ENCODE measurements around the gene ATRNL1. TPM values are rescaled to one million over a fixed set of nuclear protein-coding genes. Genes with fewer than 3 reads are reported as not detected.

The ATRNL1 gene
- total RNA-seq, 1 experiment from 2014 or later, result 28.7 TPM

DNA sequence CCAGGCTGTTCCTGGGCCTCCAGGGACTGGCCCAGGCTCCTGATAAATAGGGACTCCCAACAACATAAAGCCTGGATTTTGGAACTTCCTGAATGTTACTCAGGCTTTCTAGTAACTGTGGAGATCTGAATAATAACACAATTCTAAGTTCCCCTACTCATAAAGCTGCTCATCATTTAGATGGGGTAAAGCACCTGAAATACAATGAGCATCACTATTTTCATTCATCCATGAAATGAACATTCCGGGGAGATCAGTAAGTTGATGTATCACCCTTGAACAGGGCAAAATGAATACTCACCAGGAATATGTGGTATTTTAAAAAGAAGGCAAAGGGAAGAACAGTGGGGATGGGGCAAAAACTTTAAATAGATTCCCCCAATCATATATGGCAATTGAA lies 48.3 kb upstream of the ATRNL1 start:
- POLR2A ChIA-PET, result no interaction called here
- Mint-ChIP-seq H3K9me3 (peaks cover 19% of the 10 kb centered on the region), H3K4me3 (no peak overlapping the region), H3K27ac (no peak overlapping the region), H3K36me3 (peaks cover 5% of the 10 kb centered on the region), H3K27me3 (ENCODE audit: low read depth) (no peaks in the 10 kb centered on the region; the same call in 1 of the 2 replicates), H3K4me1 (peaks cover 17% of the 10 kb centered on the region)
- DNase-seq (ENCODE audit: low spot score), result no peak
- TF ChIP-seq IRF2 (CRISPR knock-in tag; IDR thresholded peaks at IDR 0.05; ENCODE audit: borderline replicate concordance, low read depth), result no peak
- no peak for TF ChIP-seq ZNF396 (CRISPR knock-in tag; IDR thresholded peaks at IDR 0.05; ENCODE audit: borderline replicate concordance)
- no peak for TF ChIP-seq ZNF416 (CRISPR knock-in tag; IDR thresholded peaks at IDR 0.05)
- no peak for TF ChIP-seq ZNF121 (CRISPR knock-in tag; IDR thresholded peaks at IDR 0.05)
- TF ChIP-seq NFATC4 (CRISPR knock-in tag; IDR thresholded peaks at IDR 0.05), result no peak
- TF ChIP-seq, protein P1, sequence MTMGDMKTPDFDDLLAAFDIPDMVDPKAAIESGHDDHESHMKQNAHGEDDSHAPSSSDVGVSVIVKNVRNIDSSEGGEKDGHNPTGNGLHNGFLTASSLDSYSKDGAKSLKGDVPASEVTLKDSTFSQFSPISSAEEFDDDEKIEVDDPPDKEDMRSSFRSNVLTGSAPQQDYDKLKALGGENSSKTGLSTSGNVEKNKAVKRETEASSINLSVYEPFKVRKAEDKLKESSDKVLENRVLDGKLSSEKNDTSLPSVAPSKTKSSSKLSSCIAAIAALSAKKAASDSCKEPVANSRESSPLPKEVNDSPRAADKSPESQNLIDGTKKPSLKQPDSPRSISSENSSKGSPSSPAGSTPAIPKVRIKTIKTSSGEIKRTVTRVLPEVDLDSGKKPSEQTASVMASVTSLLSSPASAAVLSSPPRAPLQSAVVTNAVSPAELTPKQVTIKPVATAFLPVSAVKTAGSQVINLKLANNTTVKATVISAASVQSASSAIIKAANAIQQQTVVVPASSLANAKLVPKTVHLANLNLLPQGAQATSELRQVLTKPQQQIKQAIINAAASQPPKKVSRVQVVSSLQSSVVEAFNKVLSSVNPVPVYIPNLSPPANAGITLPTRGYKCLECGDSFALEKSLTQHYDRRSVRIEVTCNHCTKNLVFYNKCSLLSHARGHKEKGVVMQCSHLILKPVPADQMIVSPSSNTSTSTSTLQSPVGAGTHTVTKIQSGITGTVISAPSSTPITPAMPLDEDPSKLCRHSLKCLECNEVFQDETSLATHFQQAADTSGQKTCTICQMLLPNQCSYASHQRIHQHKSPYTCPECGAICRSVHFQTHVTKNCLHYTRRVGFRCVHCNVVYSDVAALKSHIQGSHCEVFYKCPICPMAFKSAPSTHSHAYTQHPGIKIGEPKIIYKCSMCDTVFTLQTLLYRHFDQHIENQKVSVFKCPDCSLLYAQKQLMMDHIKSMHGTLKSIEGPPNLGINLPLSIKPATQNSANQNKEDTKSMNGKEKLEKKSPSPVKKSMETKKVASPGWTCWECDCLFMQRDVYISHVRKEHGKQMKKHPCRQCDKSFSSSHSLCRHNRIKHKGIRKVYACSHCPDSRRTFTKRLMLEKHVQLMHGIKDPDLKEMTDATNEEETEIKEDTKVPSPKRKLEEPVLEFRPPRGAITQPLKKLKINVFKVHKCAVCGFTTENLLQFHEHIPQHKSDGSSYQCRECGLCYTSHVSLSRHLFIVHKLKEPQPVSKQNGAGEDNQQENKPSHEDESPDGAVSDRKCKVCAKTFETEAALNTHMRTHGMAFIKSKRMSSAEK (CRISPR knock-in tag; IDR thresholded peaks at IDR 0.05; ENCODE audit: borderline replicate concordance), result no peak
- no peak for TF ChIP-seq ZNF232 (CRISPR knock-in tag; IDR thresholded peaks at IDR 0.05)
- no peak for TF ChIP-seq NFE2L1 (CRISPR knock-in tag; IDR thresholded peaks at IDR 0.05)
- TF ChIP-seq HMGA2 (CRISPR knock-in tag; IDR thresholded peaks at IDR 0.05), result no peak
- no peak for TF ChIP-seq TEAD1 (CRISPR knock-in tag; IDR thresholded peaks at IDR 0.05)
- CTCF ChIA-PET, result no interaction called here
- no peak for ATAC-seq

DNA sequence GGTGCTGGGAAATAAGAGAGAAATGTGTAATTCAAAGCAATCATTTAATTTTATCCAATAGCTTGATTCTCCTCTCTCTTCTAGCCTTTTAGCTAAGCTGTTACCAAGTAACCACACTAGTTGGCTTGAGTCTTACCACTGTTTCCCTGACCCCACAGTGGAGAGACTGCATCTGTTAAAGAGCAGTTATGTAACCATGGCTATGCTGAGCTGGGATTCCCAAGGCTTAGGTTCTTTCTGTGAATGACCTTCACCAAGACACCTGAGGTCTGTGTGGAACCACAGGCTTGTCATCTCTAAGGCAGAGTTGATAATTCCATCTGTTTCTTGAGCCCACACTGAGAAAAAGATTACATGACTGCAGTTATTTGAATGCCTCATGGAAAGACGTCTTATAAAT lies 47.7 kb upstream of the ATRNL1 start:
- Mint-ChIP-seq H3K27ac (no peak overlapping the region), H3K4me3 (no peak overlapping the region), H3K9me3 (peaks cover 15% of the 10 kb centered on the region), H3K36me3 (peaks cover 5% of the 10 kb centered on the region), H3K4me1 (peaks cover 23% of the 10 kb centered on the region), H3K27me3 (ENCODE audit: low read depth) (no peaks in the 10 kb centered on the region)
- DNase-seq (ENCODE audit: low spot score) (no peak), ATAC-seq (no peak; the same call in 1 of the 2 replicates)
- ChIA-PET POLR2A (no interaction called here), CTCF (interaction anchor here (1.1 kb wide), 1 partner anchor 167 kb away, joined by 3 read pairs; no protein-coding TSS in a partner anchor)
- TF ChIP-seq EMX1 (CRISPR knock-in tag; IDR thresholded peaks at IDR 0.05), result no peak
- no peak for TF ChIP-seq GABPB1 (CRISPR knock-in tag; IDR thresholded peaks at IDR 0.05)
- no peak for TF ChIP-seq JUN (CRISPR knock-in tag; IDR thresholded peaks at IDR 0.05)
- TF ChIP-seq, protein P2, sequence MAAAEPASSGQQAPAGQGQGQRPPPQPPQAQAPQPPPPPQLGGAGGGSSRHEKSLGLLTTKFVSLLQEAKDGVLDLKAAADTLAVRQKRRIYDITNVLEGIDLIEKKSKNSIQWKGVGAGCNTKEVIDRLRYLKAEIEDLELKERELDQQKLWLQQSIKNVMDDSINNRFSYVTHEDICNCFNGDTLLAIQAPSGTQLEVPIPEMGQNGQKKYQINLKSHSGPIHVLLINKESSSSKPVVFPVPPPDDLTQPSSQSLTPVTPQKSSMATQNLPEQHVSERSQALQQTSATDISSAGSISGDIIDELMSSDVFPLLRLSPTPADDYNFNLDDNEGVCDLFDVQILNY (CRISPR knock-in tag; IDR thresholded peaks at IDR 0.05), result no peak
- TF ChIP-seq, protein P3, sequence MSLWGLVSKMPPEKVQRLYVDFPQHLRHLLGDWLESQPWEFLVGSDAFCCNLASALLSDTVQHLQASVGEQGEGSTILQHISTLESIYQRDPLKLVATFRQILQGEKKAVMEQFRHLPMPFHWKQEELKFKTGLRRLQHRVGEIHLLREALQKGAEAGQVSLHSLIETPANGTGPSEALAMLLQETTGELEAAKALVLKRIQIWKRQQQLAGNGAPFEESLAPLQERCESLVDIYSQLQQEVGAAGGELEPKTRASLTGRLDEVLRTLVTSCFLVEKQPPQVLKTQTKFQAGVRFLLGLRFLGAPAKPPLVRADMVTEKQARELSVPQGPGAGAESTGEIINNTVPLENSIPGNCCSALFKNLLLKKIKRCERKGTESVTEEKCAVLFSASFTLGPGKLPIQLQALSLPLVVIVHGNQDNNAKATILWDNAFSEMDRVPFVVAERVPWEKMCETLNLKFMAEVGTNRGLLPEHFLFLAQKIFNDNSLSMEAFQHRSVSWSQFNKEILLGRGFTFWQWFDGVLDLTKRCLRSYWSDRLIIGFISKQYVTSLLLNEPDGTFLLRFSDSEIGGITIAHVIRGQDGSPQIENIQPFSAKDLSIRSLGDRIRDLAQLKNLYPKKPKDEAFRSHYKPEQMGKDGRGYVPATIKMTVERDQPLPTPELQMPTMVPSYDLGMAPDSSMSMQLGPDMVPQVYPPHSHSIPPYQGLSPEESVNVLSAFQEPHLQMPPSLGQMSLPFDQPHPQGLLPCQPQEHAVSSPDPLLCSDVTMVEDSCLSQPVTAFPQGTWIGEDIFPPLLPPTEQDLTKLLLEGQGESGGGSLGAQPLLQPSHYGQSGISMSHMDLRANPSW (CRISPR knock-in tag; conservative IDR thresholded peaks at IDR 0.05; ENCODE audit: low read depth), result no peak
- TF ChIP-seq FOXP1 (CRISPR knock-in tag; IDR thresholded peaks at IDR 0.05; ENCODE audit: borderline replicate concordance), result no peak
- TF ChIP-seq PRRX2 (CRISPR knock-in tag; IDR thresholded peaks at IDR 0.05), result no peak
- TF ChIP-seq FOXK1 (CRISPR knock-in tag; IDR thresholded peaks at IDR 0.05), result no peak
- TF ChIP-seq, protein P4, sequence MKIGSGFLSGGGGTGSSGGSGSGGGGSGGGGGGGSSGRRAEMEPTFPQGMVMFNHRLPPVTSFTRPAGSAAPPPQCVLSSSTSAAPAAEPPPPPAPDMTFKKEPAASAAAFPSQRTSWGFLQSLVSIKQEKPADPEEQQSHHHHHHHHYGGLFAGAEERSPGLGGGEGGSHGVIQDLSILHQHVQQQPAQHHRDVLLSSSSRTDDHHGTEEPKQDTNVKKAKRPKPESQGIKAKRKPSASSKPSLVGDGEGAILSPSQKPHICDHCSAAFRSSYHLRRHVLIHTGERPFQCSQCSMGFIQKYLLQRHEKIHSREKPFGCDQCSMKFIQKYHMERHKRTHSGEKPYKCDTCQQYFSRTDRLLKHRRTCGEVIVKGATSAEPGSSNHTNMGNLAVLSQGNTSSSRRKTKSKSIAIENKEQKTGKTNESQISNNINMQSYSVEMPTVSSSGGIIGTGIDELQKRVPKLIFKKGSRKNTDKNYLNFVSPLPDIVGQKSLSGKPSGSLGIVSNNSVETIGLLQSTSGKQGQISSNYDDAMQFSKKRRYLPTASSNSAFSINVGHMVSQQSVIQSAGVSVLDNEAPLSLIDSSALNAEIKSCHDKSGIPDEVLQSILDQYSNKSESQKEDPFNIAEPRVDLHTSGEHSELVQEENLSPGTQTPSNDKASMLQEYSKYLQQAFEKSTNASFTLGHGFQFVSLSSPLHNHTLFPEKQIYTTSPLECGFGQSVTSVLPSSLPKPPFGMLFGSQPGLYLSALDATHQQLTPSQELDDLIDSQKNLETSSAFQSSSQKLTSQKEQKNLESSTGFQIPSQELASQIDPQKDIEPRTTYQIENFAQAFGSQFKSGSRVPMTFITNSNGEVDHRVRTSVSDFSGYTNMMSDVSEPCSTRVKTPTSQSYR (CRISPR knock-in tag; IDR thresholded peaks at IDR 0.05), result no peak
- no peak for TF ChIP-seq JAZF1 (CRISPR knock-in tag; IDR thresholded peaks at IDR 0.05)
- TF ChIP-seq, protein P5, sequence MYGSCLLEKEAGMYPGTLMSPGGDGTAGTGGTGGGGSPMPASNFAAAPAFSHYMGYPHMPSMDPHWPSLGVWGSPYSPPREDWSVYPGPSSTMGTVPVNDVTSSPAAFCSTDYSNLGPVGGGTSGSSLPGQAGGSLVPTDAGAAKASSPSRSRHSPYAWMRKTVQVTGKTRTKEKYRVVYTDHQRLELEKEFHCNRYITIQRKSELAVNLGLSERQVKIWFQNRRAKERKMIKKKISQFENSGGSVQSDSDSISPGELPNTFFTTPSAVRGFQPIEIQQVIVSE (CRISPR knock-in tag; IDR thresholded peaks at IDR 0.05; ENCODE audit: borderline replicate concordance), result no peak
- TF ChIP-seq, protein P1 (CRISPR knock-in tag; IDR thresholded peaks at IDR 0.05; ENCODE audit: borderline replicate concordance), result no peak
